COLO829 (cell line): ENCODE results near the gene FOXL2NB.

Source experiments
- DNase-seq: peaks from one replicate; pipeline ENCODE4 v3.0.0; 2012; ENCODE audit warnings: low spot score

FOXL2NB gene

DNA sequence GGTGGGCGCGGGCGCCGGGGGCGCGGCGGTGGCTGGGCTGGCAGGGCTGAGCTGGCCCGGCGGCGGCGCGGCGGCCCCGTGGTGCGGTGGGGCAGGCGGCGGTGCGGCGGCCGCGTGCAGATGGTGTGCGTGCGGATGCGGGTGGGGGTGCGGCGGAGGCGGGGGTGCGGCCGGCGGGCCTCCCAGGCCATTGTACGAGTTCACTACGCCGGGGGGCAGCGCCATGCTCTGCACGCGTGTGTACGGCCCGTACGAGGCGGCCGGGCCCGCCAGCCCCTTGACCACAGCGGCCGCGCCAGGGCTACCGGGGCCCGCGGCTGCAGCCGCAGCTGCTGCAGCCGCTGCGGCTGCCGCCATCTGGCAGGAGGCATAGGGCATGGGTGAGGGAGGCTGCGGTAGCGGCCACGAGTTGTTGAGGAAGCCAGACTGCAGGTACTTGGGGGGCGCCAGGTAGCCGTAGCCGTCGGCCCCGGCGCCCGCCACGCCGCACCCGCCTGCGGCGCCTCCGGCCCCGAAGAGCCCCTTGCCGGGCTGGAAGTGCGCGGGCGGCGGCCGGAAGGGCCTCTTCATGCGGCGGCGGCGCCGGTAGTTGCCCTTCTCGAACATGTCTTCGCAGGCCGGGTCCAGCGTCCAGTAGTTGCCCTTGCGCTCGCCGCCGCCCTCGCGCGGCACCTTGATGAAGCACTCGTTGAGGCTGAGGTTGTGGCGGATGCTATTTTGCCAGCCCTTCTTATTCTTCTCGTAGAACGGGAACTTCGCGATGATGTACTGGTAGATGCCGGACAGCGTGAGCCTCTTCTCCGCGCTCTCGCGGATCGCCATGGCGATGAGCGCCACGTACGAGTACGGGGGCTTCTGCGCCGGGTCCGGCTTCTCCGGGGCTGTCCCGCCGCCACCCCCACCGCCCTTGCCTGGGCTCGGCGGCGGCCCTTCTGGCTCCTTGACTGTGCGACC is 1.0 kb upstream of the FOXL2NB start:
- DNase-seq: no peak

DNA sequence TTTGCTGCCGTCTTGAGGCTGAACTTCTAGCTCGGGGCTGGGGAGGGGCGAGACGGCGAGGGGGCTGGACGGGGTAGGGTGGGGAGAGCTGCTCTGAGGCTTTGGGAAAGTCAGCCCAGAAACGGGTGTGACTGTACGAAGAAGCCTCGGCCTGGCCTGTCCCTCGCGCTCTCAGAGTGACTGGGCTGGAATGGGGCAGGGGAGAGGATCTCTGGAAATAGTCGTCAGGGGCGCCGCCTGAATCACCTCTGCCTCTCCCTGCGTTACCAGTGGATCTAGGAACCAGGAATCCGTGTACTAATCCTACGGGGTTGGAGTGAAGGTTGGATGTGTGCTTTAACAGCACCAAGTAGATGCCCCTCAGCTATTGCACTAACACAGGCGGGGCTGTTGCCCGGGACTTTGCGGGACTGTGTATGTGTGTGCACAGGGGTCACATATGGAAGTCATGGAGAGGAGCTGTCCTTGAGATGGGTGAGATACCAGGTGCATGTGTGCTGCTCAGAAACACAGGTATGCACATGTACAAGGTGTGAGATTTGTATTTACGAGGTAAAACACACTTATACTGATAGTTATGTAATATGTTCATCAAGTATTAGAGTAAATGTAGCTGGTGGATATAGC is 591 bp downstream of the FOXL2NB start:
- DNase-seq: no peak

DNA sequence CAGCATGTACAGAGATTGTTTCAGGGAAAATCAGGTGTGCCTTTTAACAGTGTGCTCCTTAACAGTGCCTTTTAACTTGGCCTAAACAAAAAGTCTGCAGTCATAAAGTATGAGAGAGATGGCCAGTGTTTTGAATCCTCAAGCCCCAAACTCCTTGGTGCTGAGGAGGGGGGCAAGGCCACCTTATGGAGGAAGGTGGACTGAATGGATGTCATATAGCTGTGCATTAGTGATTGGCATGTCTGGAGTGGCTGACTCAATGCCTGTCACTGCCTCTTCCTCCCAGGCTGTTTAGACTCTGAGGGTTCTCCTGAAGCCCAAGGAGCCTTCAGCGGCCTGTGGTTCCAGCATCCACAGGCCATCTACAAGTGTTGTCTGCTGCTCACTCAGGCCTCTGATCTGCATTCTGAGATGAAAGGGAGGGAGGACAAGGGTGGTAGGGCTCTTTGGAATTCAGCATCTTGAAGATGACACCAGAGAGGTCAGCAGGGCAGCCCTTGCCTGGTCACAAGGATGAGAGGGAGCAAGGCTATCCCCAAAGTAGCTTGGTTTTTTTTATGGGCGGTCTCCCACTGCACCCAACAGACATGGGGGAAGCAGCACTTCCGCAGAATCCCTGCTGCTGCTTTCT is 1.5 kb downstream of the FOXL2NB start:
- DNase-seq: no peak

DNA sequence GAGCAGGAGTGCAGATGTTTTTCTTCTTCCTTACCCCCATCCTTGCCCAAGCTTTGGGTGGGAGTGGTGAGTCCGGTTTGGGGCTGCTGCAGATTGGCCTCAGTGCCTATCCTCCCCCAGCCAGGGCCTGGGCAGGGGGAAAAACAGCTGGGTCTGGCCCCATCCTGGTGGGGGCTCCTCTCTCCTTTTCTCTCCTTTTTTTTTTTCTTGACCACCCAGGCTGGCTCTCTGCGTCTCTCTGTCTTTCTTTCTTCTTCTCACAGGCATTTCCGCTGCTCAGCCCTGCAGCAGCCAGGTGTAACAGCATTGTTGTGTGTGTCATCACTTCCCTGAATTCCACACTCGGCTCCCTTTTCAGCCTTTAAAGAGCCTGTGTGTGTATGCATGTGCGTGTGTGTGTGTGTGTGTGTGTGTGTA is 2.0 kb downstream of the FOXL2NB start:
- no peak for DNase-seq

DNA sequence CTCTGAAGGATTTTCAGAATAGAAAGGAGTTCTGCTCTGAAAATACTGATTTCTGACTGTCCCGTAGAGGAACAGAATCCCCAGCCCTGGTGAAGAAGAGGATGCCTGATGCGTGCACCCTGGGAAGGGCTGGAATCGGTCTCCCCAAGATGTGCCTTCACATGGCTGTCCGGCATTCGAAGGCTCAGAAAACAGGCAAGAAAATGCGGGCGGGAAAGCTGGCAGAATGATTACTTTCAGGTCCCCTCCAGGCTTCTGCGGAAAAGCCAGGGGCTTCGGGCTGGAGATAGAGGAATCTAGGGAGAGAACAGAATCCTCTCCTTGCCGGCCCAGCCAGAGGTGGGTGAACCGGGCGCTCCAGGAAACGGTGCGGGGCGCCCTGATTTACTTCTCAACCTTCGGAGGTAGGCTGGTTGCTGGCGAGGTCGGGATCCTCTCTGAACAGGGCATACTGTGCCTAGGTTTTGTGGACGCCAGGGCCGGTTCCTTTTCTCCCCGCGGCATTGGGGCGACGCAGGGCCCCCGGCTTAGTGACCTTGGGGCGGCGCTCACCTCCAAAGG is 2.5 kb downstream of the FOXL2NB start:
- no peak for DNase-seq

DNA sequence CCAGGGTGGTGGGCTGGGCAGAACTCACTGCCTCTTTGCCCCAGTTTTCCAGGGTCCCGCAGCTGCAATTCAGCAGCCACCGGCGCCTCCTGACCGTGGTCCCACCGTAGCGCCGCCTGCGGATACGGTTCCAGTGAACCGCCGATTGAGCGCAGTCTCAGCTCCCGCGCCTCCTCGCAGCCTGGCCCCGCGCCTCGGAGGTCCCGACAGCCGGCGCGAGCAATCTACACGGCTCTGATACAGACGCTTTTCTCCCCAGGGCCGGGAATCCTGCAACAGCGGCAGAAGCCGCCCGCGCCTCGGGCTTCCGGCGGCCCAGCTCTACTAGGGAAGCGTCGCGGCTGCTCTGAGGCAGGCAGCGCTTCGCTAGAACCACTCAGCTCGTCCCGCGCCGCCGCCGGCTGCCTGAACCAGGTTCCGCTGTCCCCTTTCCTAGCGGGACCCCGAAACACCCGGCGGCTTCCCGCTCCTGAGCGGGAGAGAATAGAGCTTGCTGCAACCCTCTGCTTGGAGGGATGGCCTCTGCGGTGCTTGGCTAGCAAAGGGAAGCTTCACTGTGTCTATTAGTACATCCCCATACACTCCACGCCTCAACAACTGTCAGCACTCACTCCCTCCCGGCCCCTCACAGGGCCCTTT is 3.1 kb downstream of the FOXL2NB start:
- DNase-seq: no peak

DNA sequence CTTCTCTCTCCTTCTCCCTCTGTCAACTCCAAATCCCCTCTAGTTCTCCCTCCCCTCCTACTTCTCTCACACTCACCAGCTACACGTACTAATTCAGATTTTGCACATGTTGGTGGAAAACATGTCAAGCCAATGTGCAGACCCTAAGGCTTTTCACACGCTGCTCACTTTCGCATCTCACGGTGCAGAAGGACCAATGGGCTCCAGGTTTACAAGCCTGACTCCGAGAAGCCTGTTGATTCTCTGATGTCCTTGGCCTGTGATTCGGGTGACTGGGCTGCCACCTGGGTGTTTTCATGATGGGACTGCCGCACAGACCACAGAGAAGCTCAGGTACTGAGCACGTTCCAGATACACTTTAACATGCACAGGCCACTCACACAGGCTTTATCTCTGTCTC is 3.7 kb downstream of the FOXL2NB start:
- no peak for DNase-seq

DNA sequence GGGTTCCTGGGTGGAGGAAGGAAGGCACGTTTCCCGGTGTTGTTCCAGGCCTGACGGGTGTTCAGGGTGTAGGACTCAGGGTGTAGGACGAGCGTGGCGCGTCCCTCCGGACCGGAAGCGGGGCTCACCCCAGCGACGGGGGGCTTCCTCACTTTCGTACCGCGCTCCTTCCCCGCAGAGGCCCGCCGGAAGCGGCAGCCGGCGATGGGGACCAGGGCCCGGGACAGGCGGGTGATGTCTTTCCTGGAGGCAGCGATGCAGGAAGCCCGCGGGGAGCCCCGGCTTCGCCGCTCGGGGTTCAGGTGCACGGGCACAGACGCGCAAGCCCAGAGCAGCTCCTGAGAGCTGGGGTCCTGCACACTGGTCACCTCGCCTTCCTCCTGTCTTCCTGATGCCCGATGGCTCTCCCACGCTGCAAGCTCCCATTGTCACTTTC is 13.4 kb downstream of the FOXL2NB start:
- no peak for DNase-seq

DNA sequence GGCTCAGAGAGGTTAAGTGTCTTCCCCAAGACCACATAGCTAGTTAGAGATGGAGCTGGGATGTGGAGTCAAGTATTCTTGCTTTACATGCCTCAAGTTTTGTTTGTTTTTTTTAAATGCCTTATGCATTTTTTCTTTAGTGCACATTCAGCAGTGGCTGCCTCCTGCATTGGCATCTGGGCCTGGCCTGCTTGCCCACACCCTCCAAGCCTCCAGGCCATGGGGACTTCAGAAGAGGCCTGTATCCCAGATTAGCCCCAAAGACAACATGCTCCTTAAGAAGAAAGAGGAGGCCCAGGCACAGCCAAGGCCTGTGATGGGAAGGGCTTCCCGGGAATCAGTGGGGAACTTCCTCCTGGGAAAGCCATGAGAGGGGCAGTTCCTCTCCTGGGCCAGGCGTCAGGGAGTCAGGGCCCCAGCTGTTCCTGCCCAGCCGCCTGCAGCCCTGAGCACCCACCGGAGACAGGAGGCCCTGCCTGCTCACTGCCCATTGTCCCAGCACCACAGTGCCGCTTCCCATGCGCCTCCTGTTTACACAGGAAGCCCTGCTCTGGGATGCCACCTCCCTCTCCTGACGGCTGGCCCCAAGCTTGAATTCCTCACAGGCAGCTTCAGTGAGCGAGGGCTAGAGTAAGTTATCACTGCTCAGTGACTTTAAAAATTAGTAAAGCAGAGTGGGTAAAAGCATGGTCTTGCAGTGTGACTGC is 16.0 kb downstream of the FOXL2NB start:
- DNase-seq: no peak

DNA sequence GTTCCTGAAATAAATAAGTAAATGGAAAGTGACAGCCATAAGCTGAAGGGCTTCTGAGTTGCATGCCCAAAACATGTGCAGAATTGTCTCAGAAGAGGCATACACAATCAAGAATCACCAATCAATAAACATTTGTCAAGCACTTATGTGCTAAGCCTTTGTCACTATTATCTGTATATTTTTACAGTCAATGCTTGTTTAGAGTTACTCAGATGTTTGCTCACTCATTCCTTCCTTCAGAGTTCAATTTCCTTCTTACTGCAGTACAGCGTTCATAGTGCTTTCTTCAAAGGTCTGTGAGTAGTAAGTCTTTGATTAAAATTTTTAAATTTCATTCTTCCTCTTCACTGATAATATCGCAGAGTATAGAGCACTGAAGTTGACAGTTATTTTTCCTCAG is 17.2 kb downstream of the FOXL2NB start:
- DNase-seq: no peak

DNA sequence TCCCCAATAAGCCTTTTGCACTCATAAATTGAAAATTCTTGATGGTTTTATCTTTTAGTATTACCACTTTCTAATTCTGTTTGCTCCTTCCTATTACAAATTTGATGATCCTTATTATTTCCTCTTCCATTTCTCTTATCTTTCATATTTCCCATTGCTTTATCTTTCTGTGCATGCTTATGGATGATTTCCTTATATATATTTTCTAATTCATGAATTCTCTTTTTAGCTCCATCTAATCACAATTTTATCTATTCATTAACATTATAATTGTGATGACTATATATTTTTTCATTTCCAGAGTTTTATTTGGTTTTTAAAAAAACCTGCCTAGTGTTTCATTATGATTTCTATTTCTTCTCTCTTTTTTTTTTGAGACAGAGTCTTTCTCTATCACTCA is 17.9 kb downstream of the FOXL2NB start:
- DNase-seq: no peak

DNA sequence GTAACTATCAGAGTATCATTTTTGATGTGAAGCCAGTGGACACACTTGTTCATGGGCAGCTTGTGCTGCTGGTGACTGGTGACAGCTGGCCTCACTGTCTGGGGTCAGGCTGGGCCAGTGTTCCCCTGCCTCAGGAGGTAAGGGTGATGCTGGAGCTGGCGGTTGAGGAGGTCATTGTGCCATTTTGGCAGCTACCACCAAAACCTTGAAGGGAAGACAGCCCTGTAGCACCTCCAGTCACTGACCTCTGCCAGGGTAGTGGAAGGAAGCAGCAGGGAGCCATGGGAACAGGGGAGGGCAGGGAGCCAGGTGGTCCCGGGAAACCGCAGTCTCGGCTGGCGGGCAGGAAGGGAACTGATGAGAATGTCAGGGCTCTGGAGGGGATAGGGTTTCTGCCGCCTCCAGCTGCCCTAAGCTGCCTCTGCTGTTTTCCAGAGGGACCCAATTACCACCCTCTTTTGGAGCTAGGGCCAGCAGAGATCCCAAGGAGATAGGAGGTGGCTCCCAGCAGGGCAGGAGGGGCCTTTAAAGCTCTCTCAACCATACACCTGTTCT is 24.8 kb downstream of the FOXL2NB start:
- DNase-seq: no peak

DNA sequence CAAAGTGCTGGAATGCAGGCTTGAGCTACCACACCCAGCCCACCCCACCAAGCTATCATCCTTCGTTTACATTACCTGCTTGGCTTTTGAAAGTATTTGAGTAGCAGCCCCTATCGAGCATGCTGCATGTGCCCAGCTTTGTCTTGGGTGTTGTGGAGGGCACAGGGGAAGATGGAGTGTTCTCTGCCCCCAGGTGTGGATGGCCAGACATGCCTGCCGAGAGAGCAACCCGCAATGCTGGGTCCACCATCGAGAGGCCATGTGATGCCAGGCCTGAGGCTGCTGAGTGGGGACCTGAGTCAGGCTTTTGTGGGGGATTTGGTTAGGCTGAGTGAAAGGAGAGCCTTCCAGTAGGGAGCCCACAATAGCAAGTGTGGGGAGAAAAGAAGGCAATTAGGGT is 25.9 kb downstream of the FOXL2NB start:
- DNase-seq: no peak

DNA sequence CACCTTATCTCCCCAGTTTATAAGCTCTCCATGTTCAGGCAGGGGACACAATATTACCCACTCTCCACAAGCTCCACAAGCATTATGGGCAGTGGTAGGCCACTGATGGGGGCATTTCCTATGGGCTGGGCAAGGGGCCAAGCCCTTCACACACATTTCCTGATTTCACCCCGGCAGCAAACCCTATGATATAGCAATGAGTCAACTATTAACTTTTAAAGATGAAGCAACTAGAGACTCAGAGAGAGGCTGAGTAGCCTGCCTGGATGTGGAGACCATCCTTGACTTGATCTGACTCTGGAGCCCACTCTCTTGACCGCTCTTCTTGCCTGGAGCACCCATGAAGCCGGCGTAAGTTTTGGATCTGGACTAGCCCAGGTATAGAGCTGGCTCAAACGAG is 27.4 kb downstream of the FOXL2NB start:
- no peak for DNase-seq

DNA sequence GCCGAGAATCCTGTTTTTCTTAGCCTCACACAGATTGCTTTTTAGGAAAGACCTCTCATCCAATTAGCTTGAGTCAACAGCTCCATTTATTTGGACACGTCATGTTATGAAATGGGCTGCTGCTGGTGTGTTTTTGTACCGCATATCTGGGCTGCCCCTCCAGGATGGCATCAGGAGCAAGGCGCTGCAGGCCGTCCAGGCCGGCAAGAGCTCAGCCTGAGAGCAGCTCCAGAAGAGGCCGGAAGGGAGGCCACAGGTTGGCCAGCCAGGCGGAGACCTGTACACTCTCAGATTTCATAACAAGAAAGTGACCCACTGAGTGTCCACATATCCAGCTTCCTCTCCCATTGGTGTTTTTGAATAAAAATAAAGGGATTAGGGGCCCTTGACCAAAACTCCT is 28.3 kb downstream of the FOXL2NB start:
- no peak for DNase-seq

DNA sequence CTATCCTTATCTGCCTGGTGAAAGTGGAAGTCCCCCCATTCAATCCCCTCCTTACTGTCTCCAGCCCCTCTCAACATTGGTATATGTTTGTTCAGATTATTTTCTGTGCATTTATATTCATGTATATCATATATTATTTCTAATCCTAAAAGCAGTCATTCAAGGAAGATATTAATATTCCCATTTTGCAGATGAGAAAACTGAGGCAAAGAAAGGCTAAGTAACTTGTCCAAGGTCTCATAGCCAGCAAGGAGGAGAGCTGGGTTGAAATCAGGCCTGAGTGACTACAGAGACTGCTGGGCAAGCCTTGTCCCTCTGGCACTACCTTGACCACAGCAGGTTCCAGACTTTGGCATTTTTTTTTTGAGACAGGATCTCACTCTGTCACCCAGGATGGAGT is 29.0 kb downstream of the FOXL2NB start:
- no peak for DNase-seq

DNA sequence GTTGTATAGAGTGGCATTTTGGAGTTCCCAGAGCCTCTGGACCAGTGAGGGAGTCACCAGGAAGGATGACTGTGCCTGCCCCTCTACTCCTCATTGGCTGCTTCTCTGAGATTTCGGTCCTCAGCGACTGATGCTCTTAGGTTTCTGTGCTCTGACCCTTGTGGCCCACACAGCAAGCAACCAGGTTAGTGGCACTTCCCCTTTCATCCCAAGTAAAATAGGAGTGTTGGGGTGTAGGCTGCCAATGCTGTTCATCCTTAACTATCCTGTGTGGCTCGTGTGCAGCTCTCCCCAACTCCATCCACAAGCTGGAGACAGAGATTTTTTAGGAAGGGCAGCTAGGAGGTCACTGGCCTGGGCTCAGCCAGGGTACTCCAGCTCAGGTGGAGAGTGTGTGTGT is 37.8 kb downstream of the FOXL2NB start:
- DNase-seq: no peak

DNA sequence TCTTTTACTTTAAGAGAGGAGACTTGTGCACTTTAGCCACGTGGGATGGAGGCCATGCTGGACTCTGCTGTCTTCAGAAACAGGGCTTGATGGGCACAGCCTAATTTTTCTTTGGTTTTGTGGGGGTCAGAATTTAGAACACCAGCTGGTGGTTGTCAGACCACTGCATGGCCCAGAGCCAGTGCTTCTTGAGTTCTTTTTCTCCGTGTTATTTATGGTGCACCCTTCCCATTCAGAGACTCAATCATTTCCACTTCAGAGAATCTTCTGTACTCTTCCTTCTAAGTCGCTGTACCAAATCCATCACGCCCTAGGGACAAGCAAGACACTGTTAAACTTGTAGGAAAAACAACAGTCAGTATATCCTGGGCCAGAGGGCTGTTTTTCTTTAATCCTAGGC is 38.9 kb downstream of the FOXL2NB start:
- no peak for DNase-seq

DNA sequence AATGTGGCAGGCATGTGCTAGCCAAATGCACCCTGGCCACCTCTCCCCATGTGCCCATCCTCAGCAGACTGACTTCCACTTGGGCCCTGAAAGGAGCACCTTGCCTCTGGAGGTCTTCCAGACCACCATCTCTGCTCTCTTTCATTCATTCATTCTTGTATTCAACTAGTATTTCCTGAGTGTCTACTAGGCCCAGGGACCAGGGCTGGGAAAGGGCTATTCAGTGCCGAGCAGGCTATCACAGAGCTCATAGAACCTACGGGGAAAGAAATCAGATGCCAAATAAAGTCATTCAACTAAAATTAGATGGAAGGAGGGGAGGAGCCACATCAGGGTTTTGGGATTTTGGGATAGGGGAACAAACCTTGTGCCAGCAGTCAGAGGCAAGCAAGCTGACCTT is 40.2 kb downstream of the FOXL2NB start:
- DNase-seq: no peak

DNA sequence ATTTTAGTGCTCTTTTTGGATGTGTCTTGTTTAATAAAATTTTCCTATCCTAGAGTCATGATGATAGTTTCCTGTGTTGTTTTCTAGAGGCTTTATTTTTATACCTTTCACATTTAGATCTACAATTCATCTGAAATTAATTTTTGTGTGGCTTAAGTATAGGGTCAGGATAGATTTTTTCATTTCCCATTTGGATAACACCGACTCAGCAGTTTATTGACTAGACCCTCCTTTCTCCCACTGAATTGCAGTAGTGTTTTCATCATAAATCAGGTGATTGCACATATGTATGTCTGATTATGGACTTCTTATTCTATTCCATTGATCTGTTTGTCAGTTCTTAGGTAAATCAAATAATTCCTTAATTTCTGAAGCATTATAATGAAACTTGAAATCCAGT is 48.7 kb downstream of the FOXL2NB start:
- no peak for DNase-seq
